ENCODE measurements around the gene THAP11.
A peak's percentile ranks its signal among the peaks of the same experiment; 100 is the strongest.

THAP11 gene

GRCh38 chr16:67883872-67884261 is 41.7 kb downstream of the THAP11 start:
- DNase-seq (ENCODE audit: low read depth), result peak; percentile 22

- no peak for DNase-seq (ENCODE audit: low read depth)
These were observed 42.6 kb downstream of the THAP11 start, which contains the start of gene NRN1L for GRCh38 chr16:67884684-67885083. TSS of gene NRN1L (plus strand) at chr16:67884885. CDS start at chr16:67884904, 19 bp downstream.

GRCh38 chr16:67885545-67885944 is 43.4 kb downstream of the THAP11 start:
- DNase-seq (ENCODE audit: low read depth), result no peak

- no peak for DNase-seq (ENCODE audit: low read depth)
These were observed 43.9 kb downstream of the THAP11 start for GRCh38 chr16:67885976-67886375.

- no peak for DNase-seq (ENCODE audit: low read depth)
These were observed 44.3 kb downstream of the THAP11 start for GRCh38 chr16:67886387-67886786.

GRCh38 chr16:67888331-67888730 is 46.2 kb downstream of the THAP11 start:
- no peak for DNase-seq (ENCODE audit: low read depth)

- no peak for DNase-seq (ENCODE audit: low read depth)
These were observed 50.3 kb downstream of the THAP11 start for GRCh38 chr16:67892375-67892774.

- DNase-seq (ENCODE audit: low read depth), result peak; percentile 74
These were observed 51.0 kb downstream of the THAP11 start, which contains the start of gene PSKH1 for GRCh38 chr16:67892899-67893742. TSS of gene PSKH1 (plus strand) at chr16:67893254. CDS start at chr16:67908750, 15,496 bp downstream.

Measured in CMK (cell line).